PC-9 (cell line): ENCODE results near the gene STPG1. TPM values are rescaled to one million over a fixed set of nuclear protein-coding genes. Genes with fewer than 3 reads are reported as not detected.

Source experiments
- BruUV-seq: library from RNA; stranded (reverse); fragments of 400-500 nt; replicated peaks from 2 replicates; lab custom pipeline; 2021; lab: Mats Ljungman, UMichigan
- CTCF ChIA-PET: fragments of 300-600 bp; sonication (Branson Sonifier 250); formaldehyde crosslinking; loops from one replicate; lab custom pipeline; 2022; ENCODE audit warnings: antibody characterized with exemption; lab: Charles Lee
- POLR2A ChIA-PET: fragments of 300-600 bp; sonication (Branson Sonifier 250); formaldehyde crosslinking; loops from one replicate; lab custom pipeline; 2022; ENCODE audit warnings: antibody characterized with exemption; ENCODE audit not compliant: unreplicated experiment; lab: Charles Lee
- DNase-seq, 2 experiments: peaks; one replicate each; pipeline versions ENCODE4 v3.0.0 to v3.0.0-alpha.2; 2015 to 2022; ENCODE audit warnings: mixed read lengths in 1 of 2
- H2AFZ ChIP-seq: fragments of 200-600 bp; sonication (generic); 2 replicates; pipeline ENCODE4 v1.8.1; 2017; ENCODE audit warnings: antibody characterized with exemption
- H3F3A ChIP-seq: fragments of 200-600 bp; sonication (generic); 2 replicates; pipeline ENCODE4 v1.8.1; 2017; ENCODE audit warnings: antibody characterized with exemption, mild to moderate bottlenecking, low read depth; ENCODE audit not compliant: insufficient read depth
- H3K27ac ChIP-seq: fragments of 200-600 bp; sonication (generic); 2 replicates; pipeline ENCODE4 v1.6.1; 2016; ENCODE audit warnings: mixed run types
- H3K27me3 ChIP-seq: fragments of 200-600 bp; sonication (generic); 2 replicates; pipeline ENCODE4 v1.6.1; 2016; ENCODE audit warnings: low read depth, mixed run types; ENCODE audit not compliant: insufficient read depth
- H3K36me3 ChIP-seq: fragments of 200-600 bp; sonication (generic); 2 replicates; pipeline ENCODE4 v1.6.1; 2016; ENCODE audit warnings: low read depth, mixed run types
- H3K4me1 ChIP-seq: fragments of 200-600 bp; sonication (generic); replicated peaks from 2 replicates; pipeline ENCODE4 v1.6.1; 2016; ENCODE audit warnings: mixed run types; ENCODE audit not compliant: insufficient read depth
- H3K4me2 ChIP-seq: fragments of 200-600 bp; sonication (generic); 2 replicates; pipeline ENCODE4 v1.6.1; 2017; ENCODE audit warnings: mixed run types
- H3K4me3 ChIP-seq: fragments of 200-600 bp; sonication (generic); 2 replicates; pipeline ENCODE4 v1.6.1; 2016; ENCODE audit warnings: mixed run types
- H3K79me2 ChIP-seq: fragments of 200-600 bp; sonication (generic); 2 replicates; pipeline ENCODE4 v1.6.1; 2017; ENCODE audit warnings: low read depth, mixed run types
- H3K9me2 ChIP-seq: fragments of 200-600 bp; sonication (generic); 2 replicates; pipeline ENCODE4 v1.8.1; 2017; ENCODE audit warnings: mild to moderate bottlenecking; ENCODE audit not compliant: insufficient read depth
- H3K9me3 ChIP-seq: fragments of 200-600 bp; sonication (generic); 2 replicates; pipeline ENCODE4 v1.8.1; 2016; ENCODE audit warnings: low read depth; ENCODE audit not compliant: insufficient read depth
- H4K20me1 ChIP-seq: fragments of 200-600 bp; sonication (generic); 2 replicates; pipeline ENCODE4 v1.8.1; 2017; ENCODE audit not compliant: insufficient read depth
- CTCF ChIP-seq: fragments of 200-600 bp; sonication (generic); conservative IDR thresholded peaks from 2 replicates; pipeline ENCODE4 v1.6.1; 2017; ENCODE audit warnings: mixed run types, antibody characterized with exemption, mild to moderate bottlenecking, moderate library complexity
- EZH2 ChIP-seq: fragments of 200-600 bp; sonication (generic); IDR thresholded peaks from 2 replicates; pipeline ENCODE4 v1.8.0; 2017; ENCODE audit warnings: antibody characterized with exemption, low read depth
- intact Hi-C: fragments of 100-400 bp; cut with micrococcal nuclease; formaldehyde crosslinking; loops from one replicate; pipeline ENCODE4 v1.10.0; 2022; ENCODE audit not compliant: unreplicated experiment
- total RNA-seq: library from RNA; stranded (reverse); gene quantifications from 2 replicates; pipeline ENCODE4 v1.2.3, GENCODE V29; 2021

STPG1 gene
- total RNA-seq, 1 experiment from 2014 or later = 11.4 TPM

- BruUV-seq = no TSS peak
- Histone ChIP-seq H3K79me2 (no peaks in the 10 kb centered on the region), H3F3A (peaks cover 29% of the 10 kb centered on the region; the same call in 1 of the 2 replicates), H4K20me1 (no peaks in the 10 kb centered on the region), H3K9me3 (no peaks in the 10 kb centered on the region), H3K27me3 (no peaks in the 10 kb centered on the region), H3K9me2 (no peaks in the 10 kb centered on the region), H3K4me2 (no peak overlapping the region), H3K4me3 (no peak overlapping the region), H3K27ac (no peak overlapping the region), H3K4me1 (peaks cover 27% of the 10 kb centered on the region), H3K36me3 (no peaks in the 10 kb centered on the region), H2AFZ (no peak overlapping the region)
- intact Hi-C loops = no loop called here
- no peak for DNase-seq
- ChIA-PET POLR2A (no interaction called here), CTCF (no interaction called here)
- TF ChIP-seq EZH2 (no peak), CTCF (no peak)
These were observed 44.4 kb downstream of the STPG1 start for GRCh38 chr1:24369199-24369598.

GRCh38 chr1:24366707-24367106, 46.9 kb downstream of the STPG1 start:
- peak overlapping the region; percentile 95; the same call in 1 of the 2 replicates for H3K27ac ChIP-seq

GRCh38 chr1:24364975-24365678, 48.5 kb downstream of the STPG1 start:
- TF ChIP-seq CTCF = no peak
- TF ChIP-seq EZH2 = no peak
- Histone ChIP-seq H3K4me1 (peaks cover 33% of the 10 kb centered on the region), H3K4me2 (peak overlapping the region; percentile 66), H3K4me3 (no peak overlapping the region), H3K9me2 (no peaks in the 10 kb centered on the region), H3K36me3 (no peaks in the 10 kb centered on the region), H3K27me3 (no peaks in the 10 kb centered on the region), H3K27ac (peak overlapping the region; percentile 95), H3K9me3 (no peaks in the 10 kb centered on the region), H2AFZ (no peak overlapping the region), H3F3A (peaks cover 23% of the 10 kb centered on the region; the same call in 1 of the 2 replicates), H3K79me2 (no peaks in the 10 kb centered on the region), H4K20me1 (no peaks in the 10 kb centered on the region)
- ChIA-PET CTCF (interaction anchor here (1.2 to 1.4 kb wide), 2 partner anchors 26 to 163 kb away, joined by 3 read pairs; no protein-coding TSS in a partner anchor), POLR2A (interaction anchor here (0.6 to 0.7 kb wide), 3 partner anchors 43 to 162 kb away, joined by 3 to 9 read pairs (median 4); partner anchors contain the start of gene NIPAL3)
- peak; percentile 57 to 97 for DNase-seq
- BruUV-seq = no TSS peak
- intact Hi-C loops = loop anchor here (2.0 kb wide), 1 partner anchor 42 kb away; no protein-coding TSS in a partner anchor

More at GRCh38 chr1:24366707-24367106, 46.9 kb downstream of the STPG1 start:
- Histone ChIP-seq H3F3A (peaks cover 23% of the 10 kb centered on the region; the same call in 1 of the 2 replicates), H2AFZ (no peak overlapping the region), H3K4me1 (peaks cover 33% of the 10 kb centered on the region), H4K20me1 (no peaks in the 10 kb centered on the region), H3K9me2 (no peaks in the 10 kb centered on the region), H3K79me2 (no peaks in the 10 kb centered on the region), H3K27me3 (no peaks in the 10 kb centered on the region), H3K4me2 (no peak overlapping the region), H3K4me3 (no peak overlapping the region), H3K9me3 (no peaks in the 10 kb centered on the region), H3K36me3 (no peaks in the 10 kb centered on the region)
- DNase-seq = no peak
- TF ChIP-seq EZH2 (no peak), CTCF (no peak)
- intact Hi-C loops = no loop called here
- CTCF ChIA-PET = interaction anchor here (0.6 kb wide), 1 partner anchor 172 kb away, joined by 3 read pairs; no protein-coding TSS in a partner anchor
- POLR2A ChIA-PET = interaction anchor here (0.7 kb wide), 1 partner anchor 189 kb away, joined by 3 read pairs; no protein-coding TSS in a partner anchor
- BruUV-seq = no TSS peak
